Upper lobe of right lung (tissue), 1 donor: ENCODE results near the gene LBR. TPM values are rescaled to one million over a fixed set of nuclear protein-coding genes. Genes with fewer than 3 reads are reported as not detected.

Experiments
- ATAC-seq: fragments of 200-7000 bp; cut with Tn5 transposase; one replicate; pipeline ENCODE4 v1.9.1; 2020; ENCODE audit warnings: mild to moderate bottlenecking, moderate library complexity
- DNase-seq: peaks from one replicate; pipeline ENCODE4 v3.0.0-alpha.2; 2020
- H3K27ac ChIP-seq: fragments of 200-600 bp; one replicate; pipeline ENCODE4 v1.8.0; 2022
- H3K27me3 ChIP-seq: fragments of 200-600 bp; one replicate; pipeline ENCODE4 v1.8.0; 2022; ENCODE audit warnings: mild to moderate bottlenecking
- H3K36me3 ChIP-seq: fragments of 200-600 bp; one replicate; pipeline ENCODE4 v1.8.0; 2022
- H3K4me1 ChIP-seq: fragments of 200-600 bp; one replicate; pipeline ENCODE4 v1.8.0; 2022
- H3K4me3 ChIP-seq: fragments of 200-600 bp; one replicate; pipeline ENCODE4 v1.8.0; 2022; ENCODE audit warnings: mild to moderate bottlenecking
- H3K9me3 ChIP-seq: fragments of 200-600 bp; one replicate; pipeline ENCODE4 v1.8.0; 2022
- intact Hi-C: fragments of 100-400 bp; cut with DNase I; formaldehyde crosslinking; loops from one replicate; pipeline ENCODE4 v1.11.0; 2022
- total RNA-seq: library from RNA; stranded (reverse); fragmentation: NEBNext Ultra II Directional; extraction: Animal tissue kit (Norgen Biotek cat#: 25700); gene quantifications from one replicate; pipeline ENCODE4 v1.2.1, GENCODE V29; 2021
- TF ChIP-seq, protein P1 (sequence below): fragments of 200-600 bp; IDR thresholded peaks from one replicate; pipeline ENCODE4 v1.8.0; 2022; ENCODE audit warnings: antibody characterized with exemption
- donor health status: DM: no; HTN: yes; CAD: no; lungs with severe emphysema.

Gene LBR
- total RNA-seq, 1 donor from 2014 or later, result 55.2 TPM

GRCh38 chr1:225355863-225356262 is 72.0 kb downstream of the LBR start:
- H3K4me3 ChIP-seq, result no peak overlapping the region
- H3K27me3 ChIP-seq, result no peaks in the 10 kb centered on the region
- no peak for DNase-seq
- no peaks in the 10 kb centered on the region for H3K9me3 ChIP-seq
- no peak overlapping the region for H3K27ac ChIP-seq
- no peaks in the 10 kb centered on the region for H3K4me1 ChIP-seq
- ATAC-seq, result no peak
- H3K36me3 ChIP-seq, result no peaks in the 10 kb centered on the region
- intact Hi-C loops, result no loop called here
- TF ChIP-seq, protein P1, sequence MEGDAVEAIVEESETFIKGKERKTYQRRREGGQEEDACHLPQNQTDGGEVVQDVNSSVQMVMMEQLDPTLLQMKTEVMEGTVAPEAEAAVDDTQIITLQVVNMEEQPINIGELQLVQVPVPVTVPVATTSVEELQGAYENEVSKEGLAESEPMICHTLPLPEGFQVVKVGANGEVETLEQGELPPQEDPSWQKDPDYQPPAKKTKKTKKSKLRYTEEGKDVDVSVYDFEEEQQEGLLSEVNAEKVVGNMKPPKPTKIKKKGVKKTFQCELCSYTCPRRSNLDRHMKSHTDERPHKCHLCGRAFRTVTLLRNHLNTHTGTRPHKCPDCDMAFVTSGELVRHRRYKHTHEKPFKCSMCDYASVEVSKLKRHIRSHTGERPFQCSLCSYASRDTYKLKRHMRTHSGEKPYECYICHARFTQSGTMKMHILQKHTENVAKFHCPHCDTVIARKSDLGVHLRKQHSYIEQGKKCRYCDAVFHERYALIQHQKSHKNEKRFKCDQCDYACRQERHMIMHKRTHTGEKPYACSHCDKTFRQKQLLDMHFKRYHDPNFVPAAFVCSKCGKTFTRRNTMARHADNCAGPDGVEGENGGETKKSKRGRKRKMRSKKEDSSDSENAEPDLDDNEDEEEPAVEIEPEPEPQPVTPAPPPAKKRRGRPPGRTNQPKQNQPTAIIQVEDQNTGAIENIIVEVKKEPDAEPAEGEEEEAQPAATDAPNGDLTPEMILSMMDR, result no peak

GRCh38 chr1:225354906-225355305 is 72.9 kb downstream of the LBR start:
- H3K9me3 ChIP-seq, result no peaks in the 10 kb centered on the region
- DNase-seq, result no peak
- H3K27me3 ChIP-seq, result no peaks in the 10 kb centered on the region
- H3K36me3 ChIP-seq, result no peaks in the 10 kb centered on the region
- no peaks in the 10 kb centered on the region for H3K4me1 ChIP-seq
- no peak overlapping the region for H3K4me3 ChIP-seq
- no peak for ATAC-seq
- intact Hi-C loops, result no loop called here
- TF ChIP-seq, protein P1, result no peak
- H3K27ac ChIP-seq, result no peak overlapping the region

Other genes starting within 250 kb of the LBR start
- gene ENAH, start 225.1 kb upstream of the LBR start, total RNA-seq, result 67.4 TPM